Loucy (cell line): ENCODE measurements around the gene KRTAP2-4.
"Not testable (repeated sequence)": the region's sequence is repeated elsewhere in the genome, so short reads cannot be mapped to it uniquely, and the experiment has no call there.

Source experiments
- EZH2phosphoT487 ChIP-seq: fragments of 200-600 bp; IDR thresholded peaks from 2 replicates; pipeline ENCODE4 v1.6.1; 2018; ENCODE audit warnings: antibody characterized with exemption, mild to moderate bottlenecking, moderate library complexity, borderline replicate concordance
- TF ChIP-seq, protein P1 (sequence below): fragments of 200-600 bp; sonication (generic); conservative IDR thresholded peaks from 2 replicates; pipeline ENCODE4 v1.5.1; 2014; ENCODE audit warnings: mild to moderate bottlenecking, antibody characterized with exemption, low read length

DNA sequence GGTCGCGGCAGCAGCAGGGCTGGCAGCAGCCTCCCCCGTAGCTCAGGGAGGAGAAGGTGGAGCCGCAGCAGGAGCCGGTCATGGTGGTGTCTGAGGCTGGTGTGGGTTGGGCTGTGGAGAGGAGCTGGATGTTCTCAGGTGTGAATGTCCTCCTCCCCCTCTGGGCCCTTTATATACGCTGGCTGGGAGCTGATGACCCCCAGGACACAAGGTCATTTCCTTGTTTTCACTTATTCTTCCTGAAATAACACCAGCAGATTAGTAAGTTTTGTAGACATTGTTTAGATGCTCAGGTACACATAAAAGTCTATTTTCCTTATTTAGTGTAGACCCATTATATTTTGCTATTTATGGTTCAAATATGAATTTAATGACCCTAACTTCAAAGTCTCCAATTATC lies 10.5 kb downstream of the KRTAP2-4 start, which contains the start of gene KRTAP2-2:
- TF ChIP-seq, protein P1, sequence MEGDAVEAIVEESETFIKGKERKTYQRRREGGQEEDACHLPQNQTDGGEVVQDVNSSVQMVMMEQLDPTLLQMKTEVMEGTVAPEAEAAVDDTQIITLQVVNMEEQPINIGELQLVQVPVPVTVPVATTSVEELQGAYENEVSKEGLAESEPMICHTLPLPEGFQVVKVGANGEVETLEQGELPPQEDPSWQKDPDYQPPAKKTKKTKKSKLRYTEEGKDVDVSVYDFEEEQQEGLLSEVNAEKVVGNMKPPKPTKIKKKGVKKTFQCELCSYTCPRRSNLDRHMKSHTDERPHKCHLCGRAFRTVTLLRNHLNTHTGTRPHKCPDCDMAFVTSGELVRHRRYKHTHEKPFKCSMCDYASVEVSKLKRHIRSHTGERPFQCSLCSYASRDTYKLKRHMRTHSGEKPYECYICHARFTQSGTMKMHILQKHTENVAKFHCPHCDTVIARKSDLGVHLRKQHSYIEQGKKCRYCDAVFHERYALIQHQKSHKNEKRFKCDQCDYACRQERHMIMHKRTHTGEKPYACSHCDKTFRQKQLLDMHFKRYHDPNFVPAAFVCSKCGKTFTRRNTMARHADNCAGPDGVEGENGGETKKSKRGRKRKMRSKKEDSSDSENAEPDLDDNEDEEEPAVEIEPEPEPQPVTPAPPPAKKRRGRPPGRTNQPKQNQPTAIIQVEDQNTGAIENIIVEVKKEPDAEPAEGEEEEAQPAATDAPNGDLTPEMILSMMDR, result not testable (repeated sequence)
- not testable (repeated sequence) for TF ChIP-seq EZH2phosphoT487
